Breast epithelium (tissue), 3 donors: ENCODE results near the gene IL6.

Experiments used
- CTCF ChIP-seq, 3 donors: fragments of 450-650 bp; IDR thresholded peaks; one replicate each; pipeline ENCODE4 v1.5.1; 2016 to 2017; ENCODE audit warnings: antibody characterized with exemption in 3 of 3, mild to moderate bottlenecking in 3 of 3, moderate library complexity in 3 of 3
- POLR2A ChIP-seq: fragments of 450-650 bp; IDR thresholded peaks from one replicate; pipeline ENCODE4 v1.6.1; 2016; ENCODE audit warnings: antibody characterized with exemption, mild to moderate bottlenecking, moderate library complexity

GRCh38 chr7:22694597-22695207 lies 32.3 kb upstream of the IL6 start:
- TF ChIP-seq CTCF (IDR thresholded peaks at IDR 0.05) (no peak), POLR2A (no peak)
